ENCODE results near the gene MBD3L1. TPM values are rescaled to one million over a fixed set of nuclear protein-coding genes. Genes with fewer than 3 reads are reported as not detected.

MBD3L1 gene
- total and polyA plus RNA-seq, 9 of the 15 experiments (the other 6 are each of a cell fraction or from before 2014, with no cell fraction given), result not detected

DNA sequence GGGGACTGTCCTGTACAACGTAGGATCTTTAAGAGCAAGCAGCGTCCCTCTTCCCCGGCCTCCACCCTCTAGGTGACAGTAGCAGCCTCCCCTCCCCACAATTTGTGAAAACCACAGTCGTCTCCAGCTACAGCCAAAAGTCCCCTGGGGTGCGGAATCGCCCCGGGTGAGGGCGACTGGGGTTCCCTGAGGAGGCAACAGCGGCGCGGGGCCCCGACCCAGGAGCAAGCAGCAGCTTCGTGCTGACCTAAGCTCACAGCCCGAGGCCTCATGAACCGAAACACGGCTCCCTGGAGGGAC, 395 bp upstream of the MBD3L1 start (continued):
- TF ChIP-seq, protein P1, sequence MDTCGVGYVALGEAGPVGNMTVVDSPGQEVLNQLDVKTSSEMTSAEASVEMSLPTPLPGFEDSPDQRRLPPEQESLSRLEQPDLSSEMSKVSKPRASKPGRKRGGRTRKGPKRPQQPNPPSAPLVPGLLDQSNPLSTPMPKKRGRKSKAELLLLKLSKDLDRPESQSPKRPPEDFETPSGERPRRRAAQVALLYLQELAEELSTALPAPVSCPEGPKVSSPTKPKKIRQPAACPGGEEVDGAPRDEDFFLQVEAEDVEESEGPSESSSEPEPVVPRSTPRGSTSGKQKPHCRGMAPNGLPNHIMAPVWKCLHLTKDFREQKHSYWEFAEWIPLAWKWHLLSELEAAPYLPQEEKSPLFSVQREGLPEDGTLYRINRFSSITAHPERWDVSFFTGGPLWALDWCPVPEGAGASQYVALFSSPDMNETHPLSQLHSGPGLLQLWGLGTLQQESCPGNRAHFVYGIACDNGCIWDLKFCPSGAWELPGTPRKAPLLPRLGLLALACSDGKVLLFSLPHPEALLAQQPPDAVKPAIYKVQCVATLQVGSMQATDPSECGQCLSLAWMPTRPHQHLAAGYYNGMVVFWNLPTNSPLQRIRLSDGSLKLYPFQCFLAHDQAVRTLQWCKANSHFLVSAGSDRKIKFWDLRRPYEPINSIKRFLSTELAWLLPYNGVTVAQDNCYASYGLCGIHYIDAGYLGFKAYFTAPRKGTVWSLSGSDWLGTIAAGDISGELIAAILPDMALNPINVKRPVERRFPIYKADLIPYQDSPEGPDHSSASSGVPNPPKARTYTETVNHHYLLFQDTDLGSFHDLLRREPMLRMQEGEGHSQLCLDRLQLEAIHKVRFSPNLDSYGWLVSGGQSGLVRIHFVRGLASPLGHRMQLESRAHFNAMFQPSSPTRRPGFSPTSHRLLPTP (IDR thresholded peaks at IDR 0.05; ENCODE audit: borderline replicate concordance, extremely low read depth, insufficient read length), result no peak
- TF ChIP-seq XRCC5 (IDR thresholded peaks at IDR 0.05; ENCODE audit: low read depth, low read length), result 0 out of 2 replicates have a peak, but pooled peaks have one; percentile 13
- TF ChIP-seq, protein P2, sequence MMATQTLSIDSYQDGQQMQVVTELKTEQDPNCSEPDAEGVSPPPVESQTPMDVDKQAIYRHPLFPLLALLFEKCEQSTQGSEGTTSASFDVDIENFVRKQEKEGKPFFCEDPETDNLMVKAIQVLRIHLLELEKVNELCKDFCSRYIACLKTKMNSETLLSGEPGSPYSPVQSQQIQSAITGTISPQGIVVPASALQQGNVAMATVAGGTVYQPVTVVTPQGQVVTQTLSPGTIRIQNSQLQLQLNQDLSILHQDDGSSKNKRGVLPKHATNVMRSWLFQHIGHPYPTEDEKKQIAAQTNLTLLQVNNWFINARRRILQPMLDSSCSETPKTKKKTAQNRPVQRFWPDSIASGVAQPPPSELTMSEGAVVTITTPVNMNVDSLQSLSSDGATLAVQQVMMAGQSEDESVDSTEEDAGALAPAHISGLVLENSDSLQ (IDR thresholded peaks at IDR 0.05), result no peak
- TF ChIP-seq FOXM1 (IDR thresholded peaks at IDR 0.05; ENCODE audit: low read depth), result no peak
- 0 out of 2 replicates have a peak, but pooled peaks have one; percentile 25 for TF ChIP-seq FOXM1 (CRISPR knock-in tag; IDR thresholded peaks at IDR 0.05; ENCODE audit: low read depth)
- no peak for TF ChIP-seq ZNF583 (CRISPR knock-in tag; IDR thresholded peaks at IDR 0.05)
- no peak for TF ChIP-seq ZNF707 (CRISPR knock-in tag; conservative IDR thresholded peaks at IDR 0.05)
- no peak for TF ChIP-seq MTA1 (IDR thresholded peaks at IDR 0.05; ENCODE audit: borderline replicate concordance)
- TF ChIP-seq PCBP2 (IDR thresholded peaks at IDR 0.05; ENCODE audit: low read depth, low read length, poor library complexity, severe bottlenecking), result no peak
- no peak for TF ChIP-seq RBBP5 (IDR thresholded peaks at IDR 0.05; ENCODE audit: borderline replicate concordance, insufficient read depth, low read length, poor library complexity, severe bottlenecking)
- TF ChIP-seq XRCC3 (IDR thresholded peaks at IDR 0.05), result no peak
- no peak for TF ChIP-seq HSF4 (CRISPR knock-in tag; IDR thresholded peaks at IDR 0.05; ENCODE audit: borderline replicate concordance)
- TF ChIP-seq MECOM (CRISPR knock-in tag; IDR thresholded peaks at IDR 0.05), result no peak
- peak in 1 of 2 experiments; percentile 14; a peak in 1 of 4 replicates for TF ChIP-seq RAD21 (CRISPR knock-in tag; conservative IDR thresholded peaks at IDR 0.05 in 1 of 2, IDR thresholded peaks at IDR 0.05 in 1 of 2)
- no peak for TF ChIP-seq KDM2B (CRISPR knock-in tag; IDR thresholded peaks at IDR 0.05)
- TF ChIP-seq GABPB2 (CRISPR knock-in tag; conservative IDR thresholded peaks at IDR 0.05), result no peak
- TF ChIP-seq, protein P3, sequence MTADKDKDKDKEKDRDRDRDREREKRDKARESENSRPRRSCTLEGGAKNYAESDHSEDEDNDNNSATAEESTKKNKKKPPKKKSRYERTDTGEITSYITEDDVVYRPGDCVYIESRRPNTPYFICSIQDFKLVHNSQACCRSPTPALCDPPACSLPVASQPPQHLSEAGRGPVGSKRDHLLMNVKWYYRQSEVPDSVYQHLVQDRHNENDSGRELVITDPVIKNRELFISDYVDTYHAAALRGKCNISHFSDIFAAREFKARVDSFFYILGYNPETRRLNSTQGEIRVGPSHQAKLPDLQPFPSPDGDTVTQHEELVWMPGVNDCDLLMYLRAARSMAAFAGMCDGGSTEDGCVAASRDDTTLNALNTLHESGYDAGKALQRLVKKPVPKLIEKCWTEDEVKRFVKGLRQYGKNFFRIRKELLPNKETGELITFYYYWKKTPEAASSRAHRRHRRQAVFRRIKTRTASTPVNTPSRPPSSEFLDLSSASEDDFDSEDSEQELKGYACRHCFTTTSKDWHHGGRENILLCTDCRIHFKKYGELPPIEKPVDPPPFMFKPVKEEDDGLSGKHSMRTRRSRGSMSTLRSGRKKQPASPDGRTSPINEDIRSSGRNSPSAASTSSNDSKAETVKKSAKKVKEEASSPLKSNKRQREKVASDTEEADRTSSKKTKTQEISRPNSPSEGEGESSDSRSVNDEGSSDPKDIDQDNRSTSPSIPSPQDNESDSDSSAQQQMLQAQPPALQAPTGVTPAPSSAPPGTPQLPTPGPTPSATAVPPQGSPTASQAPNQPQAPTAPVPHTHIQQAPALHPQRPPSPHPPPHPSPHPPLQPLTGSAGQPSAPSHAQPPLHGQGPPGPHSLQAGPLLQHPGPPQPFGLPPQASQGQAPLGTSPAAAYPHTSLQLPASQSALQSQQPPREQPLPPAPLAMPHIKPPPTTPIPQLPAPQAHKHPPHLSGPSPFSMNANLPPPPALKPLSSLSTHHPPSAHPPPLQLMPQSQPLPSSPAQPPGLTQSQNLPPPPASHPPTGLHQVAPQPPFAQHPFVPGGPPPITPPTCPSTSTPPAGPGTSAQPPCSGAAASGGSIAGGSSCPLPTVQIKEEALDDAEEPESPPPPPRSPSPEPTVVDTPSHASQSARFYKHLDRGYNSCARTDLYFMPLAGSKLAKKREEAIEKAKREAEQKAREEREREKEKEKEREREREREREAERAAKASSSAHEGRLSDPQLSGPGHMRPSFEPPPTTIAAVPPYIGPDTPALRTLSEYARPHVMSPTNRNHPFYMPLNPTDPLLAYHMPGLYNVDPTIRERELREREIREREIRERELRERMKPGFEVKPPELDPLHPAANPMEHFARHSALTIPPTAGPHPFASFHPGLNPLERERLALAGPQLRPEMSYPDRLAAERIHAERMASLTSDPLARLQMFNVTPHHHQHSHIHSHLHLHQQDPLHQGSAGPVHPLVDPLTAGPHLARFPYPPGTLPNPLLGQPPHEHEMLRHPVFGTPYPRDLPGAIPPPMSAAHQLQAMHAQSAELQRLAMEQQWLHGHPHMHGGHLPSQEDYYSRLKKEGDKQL (CRISPR knock-in tag; IDR thresholded peaks at IDR 0.05; ENCODE audit: borderline replicate concordance), result no peak
- TF ChIP-seq GMEB1 (CRISPR knock-in tag; IDR thresholded peaks at IDR 0.05), result no peak
